ENCODE data around the gene PLPPR3. TPM values are rescaled to one million over a fixed set of nuclear protein-coding genes. Genes with fewer than 3 reads are reported as not detected.

PLPPR3 gene
- polyA plus RNA-seq, 1 of the 3 experiments (the other 2 are of a cell fraction) = 1.6 TPM

DNA sequence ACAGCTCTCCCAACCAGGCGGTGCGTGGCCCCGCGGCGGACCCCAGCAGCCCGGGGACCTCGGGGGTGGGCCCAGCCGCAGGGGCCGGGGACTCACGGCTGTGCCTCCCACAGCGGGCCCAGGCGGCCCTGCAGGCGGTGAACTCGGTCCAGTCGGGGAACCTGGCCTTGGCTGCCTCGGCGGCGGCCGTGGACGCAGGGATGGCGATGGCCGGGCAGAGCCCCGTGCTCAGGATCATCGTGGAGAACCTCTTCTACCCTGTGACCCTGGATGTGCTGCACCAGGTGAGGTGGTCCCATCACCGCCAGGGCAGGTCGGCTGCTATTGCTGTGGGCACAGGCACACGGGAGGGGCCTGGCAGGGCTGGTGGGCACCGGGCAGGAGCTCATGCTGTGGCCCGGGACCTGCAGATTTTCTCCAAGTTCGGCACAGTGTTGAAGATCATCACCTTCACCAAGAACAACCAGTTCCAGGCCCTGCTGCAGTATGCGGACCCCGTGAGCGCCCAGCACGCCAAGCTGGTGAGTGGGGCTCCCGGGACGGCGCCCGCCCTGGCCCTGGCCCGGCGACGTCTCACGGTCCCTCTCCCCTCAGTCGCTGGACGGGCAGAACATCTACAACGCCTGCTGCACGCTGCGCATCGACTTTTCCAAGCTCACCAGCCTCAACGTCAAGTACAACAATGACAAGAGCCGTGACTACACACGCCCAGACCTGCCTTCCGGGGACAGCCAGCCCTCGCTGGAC is 17.2 kb downstream of the PLPPR3 start:
- H3K9me3 ChIP-seq = no peaks in the 10 kb centered on the region
- no peak overlapping the region for H3K9ac ChIP-seq
- TF ChIP-seq ELF1 (IDR thresholded peaks at IDR 0.05) (no peak), MXI1 (IDR thresholded peaks at IDR 0.05; ENCODE audit: low read depth, low read length) (no peak), RFX5 (IDR thresholded peaks at IDR 0.05; ENCODE audit: low read length) (no peak)
- TF ChIP-seq, protein P1, sequence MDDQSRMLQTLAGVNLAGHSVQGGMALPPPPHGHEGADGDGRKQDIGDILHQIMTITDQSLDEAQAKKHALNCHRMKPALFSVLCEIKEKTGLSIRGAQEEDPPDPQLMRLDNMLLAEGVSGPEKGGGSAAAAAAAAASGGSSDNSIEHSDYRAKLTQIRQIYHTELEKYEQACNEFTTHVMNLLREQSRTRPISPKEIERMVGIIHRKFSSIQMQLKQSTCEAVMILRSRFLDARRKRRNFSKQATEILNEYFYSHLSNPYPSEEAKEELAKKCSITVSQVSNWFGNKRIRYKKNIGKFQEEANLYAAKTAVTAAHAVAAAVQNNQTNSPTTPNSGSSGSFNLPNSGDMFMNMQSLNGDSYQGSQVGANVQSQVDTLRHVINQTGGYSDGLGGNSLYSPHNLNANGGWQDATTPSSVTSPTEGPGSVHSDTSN (IDR thresholded peaks at IDR 0.05) = no peak
- DNase-seq = no peak
- H3K4me1 ChIP-seq (ENCODE audit: control insufficient read depth in 1 of 2, insufficient read depth in 2 of 2, low read depth in 1 of 2, low read length in 1 of 2) = peaks cover 25 to 29% of the 10 kb centered on the region in 2 experiments; a peak in 2 of 4 replicates
- peaks cover 13% of the 10 kb centered on the region for H3F3A ChIP-seq (replicated peaks; ENCODE audit: insufficient read depth)
- peaks cover 49 to 74% of the 10 kb centered on the region in 2 experiments for H3K36me3 ChIP-seq (replicated peaks in 1 of 2; ENCODE audit: control insufficient read depth in 1 of 2, insufficient read depth in 2 of 2, low read length in 1 of 2)
- no peak overlapping the region for H3K4me3 ChIP-seq (ENCODE audit: low read depth in 2 of 2, low read length in 1 of 2)
- CTCF ChIA-PET = no interaction called here
- H3K9me2 ChIP-seq = no peaks in the 10 kb centered on the region
- H3K4me2 ChIP-seq = no peak overlapping the region
- no peak overlapping the region; a peak in 1 of 4 replicates for H3K27ac ChIP-seq (ENCODE audit: low read depth in 2 of 2, low read length in 1 of 2)
- POLR2A ChIA-PET = interaction anchor here (1.6 kb wide), 1 partner anchor 10 kb away, joined by 6 read pairs; no protein-coding TSS in a partner anchor
- H3K79me2 ChIP-seq (ENCODE audit: insufficient read depth) = peaks cover 99% of the 10 kb centered on the region
- WGBS (ENCODE audit: low lambda C conversion rate) = 100% methylated on average over 13 of the region's 53 CpGs
- peaks cover 100% of the 10 kb centered on the region for H4K20me1 ChIP-seq (ENCODE audit: insufficient read depth)
- no peaks in the 10 kb centered on the region for H3K27me3 ChIP-seq (ENCODE audit: insufficient read depth)
- no peak overlapping the region for H2AFZ ChIP-seq (ENCODE audit: low read depth)

DNA sequence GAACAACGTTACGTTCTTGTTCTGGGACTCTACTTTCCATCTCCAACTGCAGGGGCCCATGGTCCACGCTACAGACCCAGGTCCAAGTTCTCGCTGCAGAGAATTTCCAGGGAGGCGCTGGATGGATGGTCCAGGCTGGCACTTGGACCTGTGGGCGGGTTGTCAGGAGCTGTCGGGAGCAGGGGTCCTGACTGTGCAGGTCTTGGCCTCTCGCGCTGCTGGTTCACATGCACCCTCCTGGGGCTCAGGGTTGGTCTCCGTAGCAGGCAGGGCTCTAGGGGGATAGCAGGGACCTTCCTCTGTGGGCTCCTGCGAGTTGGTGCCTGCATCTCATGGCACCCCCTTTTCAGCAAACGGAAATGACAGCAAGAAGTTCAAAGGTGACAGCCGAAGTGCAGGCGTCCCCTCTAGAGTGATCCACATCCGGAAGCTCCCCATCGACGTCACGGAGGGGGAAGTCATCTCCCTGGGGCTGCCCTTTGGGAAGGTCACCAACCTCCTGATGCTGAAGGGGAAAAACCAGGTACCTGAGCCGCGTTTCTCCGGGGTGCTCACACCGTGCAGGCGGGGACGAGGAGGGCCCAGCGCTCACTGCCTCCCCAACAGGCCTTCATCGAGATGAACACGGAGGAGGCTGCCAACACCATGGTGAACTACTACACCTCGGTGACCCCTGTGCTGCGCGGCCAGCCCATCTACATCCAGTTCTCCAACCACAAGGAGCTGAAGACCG is 17.9 kb downstream of the PLPPR3 start:
- DNase-seq = no peak
- CTCF ChIA-PET = interaction anchor here (0.9 kb wide), 1 partner anchor 34 kb away, joined by 3 read pairs; no protein-coding TSS in a partner anchor
- TF ChIP-seq SIN3A (IDR thresholded peaks at IDR 0.05; ENCODE audit: borderline replicate concordance, low read depth, low read length) (no peak), TEAD4 (IDR thresholded peaks at IDR 0.05; ENCODE audit: borderline replicate concordance, insufficient read depth) (no peak), YY1 (IDR thresholded peaks at IDR 0.05; ENCODE audit: low read depth) (no peak), SMC3 (IDR thresholded peaks at IDR 0.05; ENCODE audit: low read depth, low read length) (no peak), CHD2 (IDR thresholded peaks at IDR 0.05; ENCODE audit: low read length, partially characterized antibody) (no peak), MXI1 (IDR thresholded peaks at IDR 0.05; ENCODE audit: low read depth, low read length) (no peak), GATA2 (CRISPR knock-in tag; IDR thresholded peaks at IDR 0.05) (no peak), RFX5 (IDR thresholded peaks at IDR 0.05; ENCODE audit: low read length) (no peak), FOXM1 (IDR thresholded peaks at IDR 0.05; ENCODE audit: low read depth) (no peak), ELF1 (IDR thresholded peaks at IDR 0.05) (no peak), RXRA (IDR thresholded peaks at IDR 0.05; ENCODE audit: borderline replicate concordance, low read depth) (no peak), EP300 (IDR thresholded peaks at IDR 0.05; ENCODE audit: borderline replicate concordance in 1 of 2, low read depth in 1 of 2, low read length in 1 of 2) (no peak), NFIC (IDR thresholded peaks at IDR 0.05; ENCODE audit: borderline replicate concordance) (no peak), GABPA (IDR thresholded peaks at IDR 0.05; ENCODE audit: low read depth) (no peak), RAD21 (IDR thresholded peaks at IDR 0.05; ENCODE audit: low read length) (no peak)
- TF ChIP-seq, protein P2, sequence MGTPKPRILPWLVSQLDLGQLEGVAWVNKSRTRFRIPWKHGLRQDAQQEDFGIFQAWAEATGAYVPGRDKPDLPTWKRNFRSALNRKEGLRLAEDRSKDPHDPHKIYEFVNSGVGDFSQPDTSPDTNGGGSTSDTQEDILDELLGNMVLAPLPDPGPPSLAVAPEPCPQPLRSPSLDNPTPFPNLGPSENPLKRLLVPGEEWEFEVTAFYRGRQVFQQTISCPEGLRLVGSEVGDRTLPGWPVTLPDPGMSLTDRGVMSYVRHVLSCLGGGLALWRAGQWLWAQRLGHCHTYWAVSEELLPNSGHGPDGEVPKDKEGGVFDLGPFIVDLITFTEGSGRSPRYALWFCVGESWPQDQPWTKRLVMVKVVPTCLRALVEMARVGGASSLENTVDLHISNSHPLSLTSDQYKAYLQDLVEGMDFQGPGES (IDR thresholded peaks at IDR 0.05; ENCODE audit: low read depth, low read length) = no peak
- TF ChIP-seq, protein P3, sequence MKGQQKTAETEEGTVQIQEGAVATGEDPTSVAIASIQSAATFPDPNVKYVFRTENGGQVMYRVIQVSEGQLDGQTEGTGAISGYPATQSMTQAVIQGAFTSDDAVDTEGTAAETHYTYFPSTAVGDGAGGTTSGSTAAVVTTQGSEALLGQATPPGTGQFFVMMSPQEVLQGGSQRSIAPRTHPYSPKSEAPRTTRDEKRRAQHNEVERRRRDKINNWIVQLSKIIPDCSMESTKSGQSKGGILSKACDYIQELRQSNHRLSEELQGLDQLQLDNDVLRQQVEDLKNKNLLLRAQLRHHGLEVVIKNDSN (IDR thresholded peaks at IDR 0.05; ENCODE audit: borderline replicate concordance, low read depth) = no peak
- TF ChIP-seq, protein P4, sequence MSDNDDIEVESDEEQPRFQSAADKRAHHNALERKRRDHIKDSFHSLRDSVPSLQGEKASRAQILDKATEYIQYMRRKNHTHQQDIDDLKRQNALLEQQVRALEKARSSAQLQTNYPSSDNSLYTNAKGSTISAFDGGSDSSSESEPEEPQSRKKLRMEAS (IDR thresholded peaks at IDR 0.05; ENCODE audit: low read depth) = no peak
- H2AFZ ChIP-seq (ENCODE audit: low read depth) = no peak overlapping the region
- H3K9me3 ChIP-seq = no peaks in the 10 kb centered on the region
- peaks cover 8% of the 10 kb centered on the region for H3F3A ChIP-seq (replicated peaks; ENCODE audit: insufficient read depth)
- no peak overlapping the region for H3K27ac ChIP-seq (ENCODE audit: low read depth in 2 of 2, low read length in 1 of 2)
- H3K4me1 ChIP-seq (ENCODE audit: control insufficient read depth in 1 of 2, insufficient read depth in 2 of 2, low read depth in 1 of 2, low read length in 1 of 2) = peaks cover 29 to 36% of the 10 kb centered on the region in 2 experiments; a peak in 3 of 4 replicates
- H3K4me2 ChIP-seq = no peak overlapping the region
- 97% methylated on average over 20 of the region's 31 CpGs for WGBS (ENCODE audit: low lambda C conversion rate)
- H3K4me3 ChIP-seq (ENCODE audit: low read depth in 2 of 2, low read length in 1 of 2) = no peak overlapping the region
- H3K9me2 ChIP-seq = no peaks in the 10 kb centered on the region
- peaks cover 99% of the 10 kb centered on the region for H3K79me2 ChIP-seq (ENCODE audit: insufficient read depth)
- no peaks in the 10 kb centered on the region for H3K27me3 ChIP-seq (ENCODE audit: insufficient read depth)
- peaks cover 42 to 72% of the 10 kb centered on the region in 2 experiments for H3K36me3 ChIP-seq (replicated peaks in 1 of 2; ENCODE audit: control insufficient read depth in 1 of 2, insufficient read depth in 2 of 2, low read length in 1 of 2)
- POLR2A ChIA-PET = interaction anchor here (1.6 kb wide), 1 partner anchor 11 kb away, joined by 6 read pairs; no protein-coding TSS in a partner anchor
- no peak overlapping the region for H3K9ac ChIP-seq
- peaks cover 100% of the 10 kb centered on the region for H4K20me1 ChIP-seq (ENCODE audit: insufficient read depth)
